Lung (tissue), 16 donors: ENCODE measurements around the gene PATE3. TPM values are rescaled to one million over a fixed set of nuclear protein-coding genes. Genes with fewer than 3 reads are reported as not detected.

Experiments used
- ATAC-seq: fragments of 200-7000 bp; cut with Tn5 transposase; one replicate; pipeline ENCODE4 v1.9.1; 2020; ENCODE audit warnings: moderate number of reproducible peaks; ENCODE audit not compliant: insufficient read depth, low FRiP score
- DNase-seq, 3 donors: peaks; one replicate each; pipeline ENCODE4 v3.0.0-alpha.2; 2013 to 2017
- H3K27ac ChIP-seq, 2 donors: one replicate each; pipeline ENCODE4 v1.5.1; 2013; ENCODE audit warnings: mild to moderate bottlenecking in 2 of 2, moderate library complexity in 2 of 2, control low read depth in 1 of 2, inconsistent platforms in 1 of 2, low read depth in 1 of 2, low read length in 1 of 2
- H3K27me3 ChIP-seq, 3 donors: one replicate each; pipeline ENCODE4 v1.5.1; 2013; ENCODE audit warnings: low read length in 2 of 3; ENCODE audit not compliant: control insufficient read depth in 3 of 3, insufficient read depth in 3 of 3
- H3K36me3 ChIP-seq, 4 donors: one replicate each; pipeline ENCODE4 v1.5.1; 2013; ENCODE audit warnings: low read length in 4 of 4, mild to moderate bottlenecking in 1 of 4, moderate library complexity in 1 of 4; ENCODE audit not compliant: control insufficient read depth in 4 of 4, insufficient read depth in 4 of 4
- H3K4me1 ChIP-seq, 5 donors: one replicate each; pipeline ENCODE4 v1.5.1; 2013; ENCODE audit warnings: low read length in 5 of 5, mild to moderate bottlenecking in 2 of 5, moderate library complexity in 1 of 5; ENCODE audit not compliant: control insufficient read depth in 5 of 5, insufficient read depth in 5 of 5
- H3K4me3 ChIP-seq: one replicate; pipeline ENCODE4 v1.5.1; 2013; ENCODE audit warnings: mild to moderate bottlenecking, control low read depth, moderate library complexity
- H3K9ac ChIP-seq, 2 donors: one replicate each; pipeline ENCODE4 v1.5.1; 2013; ENCODE audit warnings: low read length in 2 of 2, control low read depth in 1 of 2; ENCODE audit not compliant: insufficient read depth in 1 of 2
- H3K9me3 ChIP-seq, 4 donors: one replicate each; pipeline ENCODE4 v1.5.1; 2013; ENCODE audit warnings: low read length in 3 of 4, mild to moderate bottlenecking in 1 of 4, moderate library complexity in 1 of 4; ENCODE audit not compliant: control insufficient read depth in 4 of 4, insufficient read depth in 3 of 4
- CTCF ChIP-seq: IDR thresholded peaks from 2 replicates; pipeline ENCODE4 v1.5.1; 2012; ENCODE audit warnings: mild to moderate bottlenecking; ENCODE audit errors: control extremely low read depth, extremely low read depth
- WGBS, 2 donors: extraction: QIAGEN DNeasy Blood & Tissue Kit; methylation state at CpG; one replicate each; pipeline ENCODE4 v1.1.7; 2013; 5-methylcytosine and 5-hydroxymethylcytosine counted together
- long read RNA-seq, 5 donors: transcript quantifications; one replicate each; lab custom pipeline, GENCODE V29; 2026
- polyA plus RNA-seq, 2 donors: library from polyadenylated mRNA; stranded (reverse); fragments of 200-250 nt; gene quantifications; one replicate each; pipeline ENCODE4 v1.2.1, GENCODE V29; 2013
- total RNA-seq, 2 donors: library from RNA; depleted of rRNA in 1 of 2; stranded (reverse); fragments of >200 nt in 1 of 2; gene quantifications; one replicate each; pipeline ENCODE4 v1.2.1, GENCODE V29; 2014 to 2021
- donor health status: control.
- donor health status: control.
- donor health status: Bipolar disorder and iron deficiency.
- donor health status: healthy.
- donor health status: DM: yes; HTN: yes; CAD: no.

PATE3 gene
- not detected for total RNA-seq
- not detected for polyA plus RNA-seq
- long read RNA-seq, donor 1 = 0 reads
- long read RNA-seq, donor 2 = 0 reads
- long read RNA-seq, donor 3 = 0 reads
- long read RNA-seq, donor 4 = 0 reads
- long read RNA-seq, donor 5 = 0 reads

GRCh38 chr11:125787827-125788226 is at the start of gene PATE3:
PATE3 (plus strand) TSS chr11:125788127; CDS start chr11:125788152, 25 bp downstream.
- no peak within 1 kb of the TSS for H3K4me3 ChIP-seq
- H3K27ac ChIP-seq = no peak within 1 kb of the TSS
- TF ChIP-seq CTCF = no peak
- H3K4me1 ChIP-seq = no peaks in the 10 kb centered on the region
- H3K36me3 ChIP-seq = no peaks in the 10 kb centered on the region
- H3K27me3 ChIP-seq = no peaks in the 10 kb centered on the region
- H3K9ac ChIP-seq = no peak within 1 kb of the TSS
- WGBS, 2 donors = 18 to 35% methylated on average over 2 of the region's 2 CpGs
- ATAC-seq (no peak), DNase-seq (no peak)
- H3K9me3 ChIP-seq = no peaks in the 10 kb centered on the region

DNA sequence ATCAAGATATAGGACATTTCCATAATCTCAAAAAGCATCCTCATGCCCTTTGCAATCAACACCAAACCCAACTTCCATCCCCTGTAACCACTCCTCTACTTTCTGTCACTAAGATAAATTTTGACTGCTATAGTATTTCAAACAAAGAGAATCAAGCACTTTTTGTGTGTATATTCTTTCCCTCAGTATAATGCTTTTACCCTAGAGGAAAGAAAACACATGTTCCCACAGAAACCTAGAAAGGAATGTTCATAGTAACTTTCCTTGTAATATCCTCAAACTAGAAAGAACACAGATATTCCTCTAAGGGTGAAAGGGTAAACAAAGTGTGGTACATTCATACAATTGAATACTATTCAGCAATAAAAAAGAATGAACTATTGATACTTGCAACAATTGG is 47.3 kb upstream of the PATE3 start:
- DNase-seq (no peak), ATAC-seq (no peak)
- no peak overlapping the region for H3K9ac ChIP-seq
- H3K36me3 ChIP-seq = no peaks in the 10 kb centered on the region
- peaks cover 0 to 3% (median 0%) of the 10 kb centered on the region in 3 donors for H3K27me3 ChIP-seq
- no peaks in the 10 kb centered on the region for H3K9me3 ChIP-seq
- H3K27ac ChIP-seq = no peak overlapping the region
- H3K4me1 ChIP-seq = no peaks in the 10 kb centered on the region
- no peak overlapping the region for H3K4me3 ChIP-seq
- TF ChIP-seq CTCF = no peak

DNA sequence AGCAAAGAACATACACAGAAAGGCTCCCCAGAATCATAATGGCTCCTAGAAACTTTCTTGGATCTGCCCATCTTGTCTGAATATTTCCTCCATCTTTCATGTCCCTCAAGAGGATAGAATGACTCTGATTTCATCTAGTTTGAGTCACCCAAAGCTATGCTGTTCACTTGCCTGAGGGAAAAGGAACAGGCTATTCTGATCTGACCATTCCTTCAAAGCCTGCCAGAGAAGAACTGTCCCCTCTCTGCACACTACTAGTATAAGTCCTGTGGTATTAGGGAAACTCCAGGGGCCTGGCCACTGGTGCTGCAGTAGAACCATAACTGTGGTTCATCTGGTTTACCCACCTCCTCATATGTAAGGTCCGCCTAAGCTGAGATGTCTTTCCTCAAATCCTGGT is 44.2 kb upstream of the PATE3 start:
- ATAC-seq = no peak
- no peak for TF ChIP-seq CTCF
- no peak for DNase-seq
- Histone ChIP-seq H3K4me3 (no peak overlapping the region), H3K27ac (no peak overlapping the region), H3K27me3 (peaks cover 0 to 3% (median 0%) of the 10 kb centered on the region in 3 donors), H3K9me3 (no peaks in the 10 kb centered on the region), H3K36me3 (no peaks in the 10 kb centered on the region), H3K9ac (no peak overlapping the region), H3K4me1 (no peaks in the 10 kb centered on the region)
- WGBS, 2 donors = 92 to 100% methylated on average over 1 of the region's 1 CpG

DNA sequence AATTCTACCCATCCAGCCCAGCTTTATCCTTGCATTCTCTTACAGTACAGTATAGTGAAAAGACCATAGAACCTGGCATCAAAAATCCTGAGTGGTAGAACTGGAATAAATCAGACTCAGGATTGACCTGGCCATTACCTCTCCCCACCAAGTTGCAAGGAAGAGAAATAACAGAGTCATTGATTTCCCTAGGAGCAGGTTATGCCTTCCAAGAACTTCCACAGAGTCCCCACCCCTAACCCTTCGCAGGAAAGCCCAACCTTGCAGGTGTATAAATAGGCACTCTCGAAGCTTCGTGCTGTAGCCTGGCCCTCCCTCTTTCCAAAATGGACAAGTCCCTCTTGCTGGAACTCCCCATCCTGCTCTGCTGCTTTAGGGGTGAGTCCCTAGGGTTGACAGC is 41.9 kb upstream of the PATE3 start, which contains the start of gene PATE1:
Gene PATE1, plus strand, starts transcription at position 301 of the 400 bp plus-strand sequence. Its CDS starts 26 bp downstream, at position 327.
- DNase-seq (no peak), ATAC-seq (no peak)
- Histone ChIP-seq H3K9me3 (no peaks in the 10 kb centered on the region), H3K27me3 (peaks cover 0 to 3% (median 0%) of the 10 kb centered on the region in 3 donors), H3K36me3 (no peaks in the 10 kb centered on the region), H3K4me1 (no peaks in the 10 kb centered on the region), H3K9ac (no peak within 1 kb of the TSS), H3K4me3 (no peak within 1 kb of the TSS), H3K27ac (no peak within 1 kb of the TSS)
- WGBS, 2 donors = 93% methylated on average over 3 of the region's 3 CpGs
- no peak for TF ChIP-seq CTCF
